SU-DHL-6 (cell line): Measurements from ENCODE around the gene RNF6.

Experiments
- EZH2phosphoT487 ChIP-seq: fragments of 200-600 bp; sonication (generic), shearing (Covaris generic); conservative IDR thresholded peaks from 2 replicates; pipeline ENCODE4 v1.6.1; 2018; ENCODE audit warnings: mild to moderate bottlenecking, antibody characterized with exemption, low read length, moderate library complexity, mixed read lengths
- TF ChIP-seq, protein P1 (sequence below): fragments of 200-600 bp; sonication (generic); IDR thresholded peaks from one replicate; pipeline ENCODE4 v1.5.1; 2017; ENCODE audit warnings: antibody characterized with exemption, mild to moderate bottlenecking, low read length, moderate library complexity; ENCODE audit not compliant: insufficient read depth, poor library complexity, severe bottlenecking

GRCh38 chr13:26257049-26257448 is 34.9 kb upstream of the RNF6 start:
- TF ChIP-seq, protein P1, sequence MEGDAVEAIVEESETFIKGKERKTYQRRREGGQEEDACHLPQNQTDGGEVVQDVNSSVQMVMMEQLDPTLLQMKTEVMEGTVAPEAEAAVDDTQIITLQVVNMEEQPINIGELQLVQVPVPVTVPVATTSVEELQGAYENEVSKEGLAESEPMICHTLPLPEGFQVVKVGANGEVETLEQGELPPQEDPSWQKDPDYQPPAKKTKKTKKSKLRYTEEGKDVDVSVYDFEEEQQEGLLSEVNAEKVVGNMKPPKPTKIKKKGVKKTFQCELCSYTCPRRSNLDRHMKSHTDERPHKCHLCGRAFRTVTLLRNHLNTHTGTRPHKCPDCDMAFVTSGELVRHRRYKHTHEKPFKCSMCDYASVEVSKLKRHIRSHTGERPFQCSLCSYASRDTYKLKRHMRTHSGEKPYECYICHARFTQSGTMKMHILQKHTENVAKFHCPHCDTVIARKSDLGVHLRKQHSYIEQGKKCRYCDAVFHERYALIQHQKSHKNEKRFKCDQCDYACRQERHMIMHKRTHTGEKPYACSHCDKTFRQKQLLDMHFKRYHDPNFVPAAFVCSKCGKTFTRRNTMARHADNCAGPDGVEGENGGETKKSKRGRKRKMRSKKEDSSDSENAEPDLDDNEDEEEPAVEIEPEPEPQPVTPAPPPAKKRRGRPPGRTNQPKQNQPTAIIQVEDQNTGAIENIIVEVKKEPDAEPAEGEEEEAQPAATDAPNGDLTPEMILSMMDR, result no peak
- no peak for TF ChIP-seq EZH2phosphoT487
